Vagina (tissue), 2 donors: Measurements from ENCODE around the gene YTHDC1.

Experiments used
- CTCF ChIP-seq, 3 experiments: fragments of 450-650 bp in 2 of 3; fragments of 200-600 bp in 1 of 3; sonication (generic) in 1 of 3; IDR thresholded peaks; one replicate each; pipeline ENCODE4 v1.5.1; 2017 to 2019; ENCODE audit warnings: antibody characterized with exemption in 3 of 3, mild to moderate bottlenecking in 2 of 3, moderate library complexity in 2 of 3
- POLR2A ChIP-seq, 2 donors: fragments of 450-650 bp; IDR thresholded peaks; one replicate each; pipeline ENCODE4 v1.6.1; 2017; ENCODE audit warnings: antibody characterized with exemption in 2 of 2, mild to moderate bottlenecking in 2 of 2, moderate library complexity in 2 of 2
- POLR2AphosphoS5 ChIP-seq, 2 donors: sonication (generic); formaldehyde crosslinking; IDR thresholded peaks; one replicate each; pipeline ENCODE4 v1.9.0; 2017; ENCODE audit warnings: antibody characterized with exemption in 2 of 2, mild to moderate bottlenecking in 2 of 2, low read depth in 1 of 2; ENCODE audit not compliant: insufficient read depth in 1 of 2

DNA sequence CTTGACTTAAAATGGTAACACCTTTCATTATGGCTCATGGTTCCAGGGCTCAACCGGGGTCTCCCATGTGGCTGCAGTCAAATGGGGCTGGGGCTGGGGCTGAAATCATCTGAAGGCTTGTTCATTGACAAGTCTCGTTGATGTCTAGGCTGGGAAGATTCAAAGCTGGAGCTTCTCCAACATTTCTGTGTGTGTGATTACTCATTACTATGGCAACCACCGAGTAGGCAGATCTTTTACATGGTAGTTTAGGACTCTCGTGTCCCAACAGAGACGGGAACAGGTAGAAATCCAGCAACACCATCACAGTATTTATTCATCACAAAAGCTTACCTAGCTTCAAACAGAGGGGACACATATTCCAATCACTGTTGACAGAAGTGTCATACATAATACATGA, 7.8 kb downstream of the YTHDC1 start:
- no peak for TF ChIP-seq CTCF (IDR thresholded peaks at IDR 0.05)
- TF ChIP-seq POLR2A (IDR thresholded peaks at IDR 0.05), result no peak
- TF ChIP-seq POLR2AphosphoS5 (IDR thresholded peaks at IDR 0.05; ENCODE audit: insufficient read depth in 1 of 2, low read depth in 1 of 2), result no peak
